ENCODE data around the gene TRIM40. TPM values are rescaled to one million over a fixed set of nuclear protein-coding genes. Genes with fewer than 3 reads are reported as not detected.

The TRIM40 gene
- polyA plus RNA-seq, 1 donor (not counting 4 experiments of a cell fraction or from before 2014, with no cell fraction given), result not detected

- no peak overlapping the region for H3K27ac ChIP-seq (ENCODE audit: control insufficient read depth, insufficient read depth, low read length)
- no peak overlapping the region for H2AFZ ChIP-seq (ENCODE audit: control insufficient read depth, low read length)
- H3K4me1 ChIP-seq (ENCODE audit: control insufficient read depth, extremely low read depth, insufficient read depth, low read length), result no peaks in the 10 kb centered on the region
- peaks cover 31 to 32% of the 10 kb centered on the region in 2 experiments for H3K36me3 ChIP-seq (ENCODE audit: control insufficient read depth in 2 of 2, extremely low read depth in 1 of 2, insufficient read depth in 2 of 2, low read length in 2 of 2)
- no peak for FAIRE-seq
- no peaks in the 10 kb centered on the region for H3K79me2 ChIP-seq (ENCODE audit: control insufficient read depth, insufficient read depth, low read length)
- no peak for TF ChIP-seq EZH2 (IDR thresholded peaks at IDR 0.05; ENCODE audit: low read length)
- TF ChIP-seq, protein P1, sequence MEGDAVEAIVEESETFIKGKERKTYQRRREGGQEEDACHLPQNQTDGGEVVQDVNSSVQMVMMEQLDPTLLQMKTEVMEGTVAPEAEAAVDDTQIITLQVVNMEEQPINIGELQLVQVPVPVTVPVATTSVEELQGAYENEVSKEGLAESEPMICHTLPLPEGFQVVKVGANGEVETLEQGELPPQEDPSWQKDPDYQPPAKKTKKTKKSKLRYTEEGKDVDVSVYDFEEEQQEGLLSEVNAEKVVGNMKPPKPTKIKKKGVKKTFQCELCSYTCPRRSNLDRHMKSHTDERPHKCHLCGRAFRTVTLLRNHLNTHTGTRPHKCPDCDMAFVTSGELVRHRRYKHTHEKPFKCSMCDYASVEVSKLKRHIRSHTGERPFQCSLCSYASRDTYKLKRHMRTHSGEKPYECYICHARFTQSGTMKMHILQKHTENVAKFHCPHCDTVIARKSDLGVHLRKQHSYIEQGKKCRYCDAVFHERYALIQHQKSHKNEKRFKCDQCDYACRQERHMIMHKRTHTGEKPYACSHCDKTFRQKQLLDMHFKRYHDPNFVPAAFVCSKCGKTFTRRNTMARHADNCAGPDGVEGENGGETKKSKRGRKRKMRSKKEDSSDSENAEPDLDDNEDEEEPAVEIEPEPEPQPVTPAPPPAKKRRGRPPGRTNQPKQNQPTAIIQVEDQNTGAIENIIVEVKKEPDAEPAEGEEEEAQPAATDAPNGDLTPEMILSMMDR (optimal IDR thresholded peaks at IDR 0.05 in 1 of 3, IDR thresholded peaks at IDR 0.05 in 1 of 3, conservative IDR thresholded peaks at IDR 0.05 in 1 of 3; ENCODE audit: extremely low read depth in 1 of 3, insufficient read depth in 2 of 3, low read length in 3 of 3), result no peak
- H3K27me3 ChIP-seq (ENCODE audit: control insufficient read depth, extremely low read depth, insufficient read depth, low read length), result no peaks in the 10 kb centered on the region
- H3K4me3 ChIP-seq (ENCODE audit: control insufficient read depth in 2 of 3, extremely low read depth in 1 of 3, insufficient read depth in 2 of 3, low read depth in 1 of 3, low read length in 3 of 3), result no peak overlapping the region
- no peaks in the 10 kb centered on the region for H3K9me1 ChIP-seq (ENCODE audit: control insufficient read depth, extremely low read depth, insufficient read depth, low read length)
- no peak overlapping the region for H3K9ac ChIP-seq (ENCODE audit: control insufficient read depth, extremely low read depth, insufficient read depth, low read length)
- H4K20me1 ChIP-seq (ENCODE audit: control insufficient read depth, extremely low read depth, insufficient read depth, low read length), result no peaks in the 10 kb centered on the region
- dilution Hi-C loops (cut with MboI; ENCODE audit: extremely low pct_ligation_motif_present, low sequenced_read_pairs), result no loop called here
- H3K4me2 ChIP-seq (ENCODE audit: control insufficient read depth, extremely low read depth, insufficient read depth, low read depth, low read length), result no peak overlapping the region
- no peaks in the 10 kb centered on the region for H3K9me3 ChIP-seq (ENCODE audit: control insufficient read depth, low read depth, low read length)
- no peak for DNase-seq (ENCODE audit: low read depth, low spot score)
Measured at GRCh38 chr6:30192076-30192475, 56.1 kb downstream of the TRIM40 start.

GRCh38 chr6:30194797-30195690 is 59.1 kb downstream of the TRIM40 start:
- no peak overlapping the region for H2AFZ ChIP-seq (ENCODE audit: control insufficient read depth, low read length)
- peaks cover 8% of the 10 kb centered on the region for H3K4me1 ChIP-seq (ENCODE audit: control insufficient read depth, extremely low read depth, insufficient read depth, low read length)
- dilution Hi-C loops (cut with MboI; ENCODE audit: extremely low pct_ligation_motif_present, low sequenced_read_pairs), result no loop called here
- FAIRE-seq, result no peak
- no peak overlapping the region for H3K4me3 ChIP-seq (ENCODE audit: control insufficient read depth in 2 of 3, extremely low read depth in 1 of 3, insufficient read depth in 2 of 3, low read depth in 1 of 3, low read length in 3 of 3)
- peaks cover 29 to 34% of the 10 kb centered on the region in 2 experiments for H3K36me3 ChIP-seq (ENCODE audit: control insufficient read depth in 2 of 2, extremely low read depth in 1 of 2, insufficient read depth in 2 of 2, low read length in 2 of 2)
- H3K27ac ChIP-seq (ENCODE audit: control insufficient read depth, insufficient read depth, low read length), result no peak overlapping the region
- H3K9me1 ChIP-seq (ENCODE audit: control insufficient read depth, extremely low read depth, insufficient read depth, low read length), result no peaks in the 10 kb centered on the region
- no peaks in the 10 kb centered on the region for H3K79me2 ChIP-seq (ENCODE audit: control insufficient read depth, insufficient read depth, low read length)
- no peaks in the 10 kb centered on the region for H3K9me3 ChIP-seq (ENCODE audit: control insufficient read depth, low read depth, low read length)
- H4K20me1 ChIP-seq (ENCODE audit: control insufficient read depth, extremely low read depth, insufficient read depth, low read length), result no peaks in the 10 kb centered on the region
- no peak overlapping the region for H3K9ac ChIP-seq (ENCODE audit: control insufficient read depth, extremely low read depth, insufficient read depth, low read length)
- H3K27me3 ChIP-seq (ENCODE audit: control insufficient read depth, extremely low read depth, insufficient read depth, low read length), result no peaks in the 10 kb centered on the region
- no peak overlapping the region for H3K4me2 ChIP-seq (ENCODE audit: control insufficient read depth, extremely low read depth, insufficient read depth, low read depth, low read length)
- TF ChIP-seq, protein P1 (optimal IDR thresholded peaks at IDR 0.05 in 1 of 3, IDR thresholded peaks at IDR 0.05 in 1 of 3, conservative IDR thresholded peaks at IDR 0.05 in 1 of 3; ENCODE audit: extremely low read depth in 1 of 3, insufficient read depth in 2 of 3, low read length in 3 of 3), result no peak
- no peak for TF ChIP-seq EZH2 (IDR thresholded peaks at IDR 0.05; ENCODE audit: low read length)
- no peak for DNase-seq (ENCODE audit: low read depth, low spot score)

Data from keratinocyte (primary cell).